HepG2 (cell line): ENCODE measurements around the gene SLC13A3. TPM values are rescaled to one million over a fixed set of nuclear protein-coding genes. Genes with fewer than 3 reads are reported as not detected.

Source experiments
- CCAR2 ChIP-seq: fragments of 200-400 bp; formaldehyde crosslinking; optimal IDR thresholded peaks from 2 replicates; pipeline ENCODE3; 2018; ENCODE audit warnings: low read depth, mild to moderate bottlenecking, low read length, moderate library complexity
- CCDC6 ChIP-seq: sonication (generic); formaldehyde crosslinking; IDR thresholded peaks from 2 replicates; pipeline ENCODE4 v1.8.1; 2022; ENCODE audit warnings: mild to moderate bottlenecking, missing genetic modification reagents, moderate library complexity
- FOSL2 ChIP-seq: sonication (generic); formaldehyde crosslinking; IDR thresholded peaks from 2 replicates; pipeline ENCODE4 v1.4.0; 2020; ENCODE audit warnings: missing genetic modification reagents
- FOXP1 ChIP-seq, 2 experiments: fragments of 450-650 bp in 1 of 2; IDR thresholded peaks; 2 replicates each; pipeline ENCODE4 v1.6.1; 2017 to 2018; ENCODE audit warnings: antibody characterized with exemption in 1 of 2
- JUN ChIP-seq: sonication (generic); formaldehyde crosslinking; IDR thresholded peaks from 2 replicates; pipeline ENCODE4 v1.4.0; 2020; ENCODE audit warnings: mild to moderate bottlenecking, missing genetic modification reagents
- MAZ ChIP-seq, 2 experiments: sonication (generic) in 1 of 2; formaldehyde crosslinking in 1 of 2; IDR thresholded peaks; 2 replicates each; pipeline versions ENCODE4 v1.5.0 to v1.6.1; 2012 to 2020; ENCODE audit warnings: low read depth in 2 of 2, mild to moderate bottlenecking in 2 of 2, borderline replicate concordance in 1 of 2, improper control_type of control experiment in 1 of 2, low read length in 1 of 2, missing genetic modification reagents in 1 of 2, moderate library complexity in 1 of 2
- MIER2 ChIP-seq: IDR thresholded peaks from 2 replicates; pipeline ENCODE4 v1.6.1; 2016; ENCODE audit warnings: missing biosample characterization, missing genetic modification reagents
- PAF1 ChIP-seq: IDR thresholded peaks from 2 replicates; pipeline ENCODE4 v1.6.1; 2016; ENCODE audit warnings: missing genetic modification reagents, missing compliant biosample characterization
- PREB ChIP-seq: sonication (generic); formaldehyde crosslinking; IDR thresholded peaks from 2 replicates; pipeline ENCODE4 v1.4.0; 2020; ENCODE audit warnings: missing genetic modification reagents
- ZBTB2 ChIP-seq: sonication (generic); formaldehyde crosslinking; IDR thresholded peaks from 2 replicates; pipeline ENCODE4 v1.8.0; 2022; ENCODE audit warnings: low read depth, missing genetic modification reagents
- ZKSCAN8 ChIP-seq: IDR thresholded peaks from 2 replicates; pipeline ENCODE4 v1.6.1; 2016; ENCODE audit warnings: borderline replicate concordance, missing genetic modification reagents, missing compliant biosample characterization
- ZNF281 ChIP-seq: sonication (generic); formaldehyde crosslinking; IDR thresholded peaks from 2 replicates; pipeline ENCODE4 v1.4.0; 2020; ENCODE audit warnings: missing genetic modification reagents, borderline replicate concordance
- ZNF343 ChIP-seq: sonication (generic); formaldehyde crosslinking; IDR thresholded peaks from 2 replicates; pipeline ENCODE4 v1.4.0; 2020; ENCODE audit warnings: mild to moderate bottlenecking, missing genetic modification reagents
- ZNF770 ChIP-seq: sonication (generic); formaldehyde crosslinking; IDR thresholded peaks from 2 replicates; pipeline ENCODE4 v1.5.0; 2020; ENCODE audit warnings: mild to moderate bottlenecking, missing genetic modification reagents
- polyA plus RNA-seq, 8 experiments: library from polyadenylated mRNA; depleted of rRNA in 3 of 8; stranded (reverse) in 7 of 8; unstranded in 1 of 8; fragments of >200 nt; fragmentation: Illumina TruSeq in 4 of 8; extraction: Trizol in 4 of 8; gene quantifications; 2 replicates each; pipeline versions ENCODE4 v1.2.1 to v1.2.3, GENCODE V29; 2011 to 2016; ENCODE audit warnings: low read depth in 4 of 8, missing spikeins in 1 of 8, mixed read lengths in 1 of 8; ENCODE audit not compliant: insufficient read depth in 1 of 8
- total RNA-seq, 5 experiments: library from RNA; depleted of rRNA; stranded (reverse); fragments of >200 nt; fragmentation: Illumina TruSeq; extraction: Trizol; gene quantifications; 2 replicates each; pipeline ENCODE4 v1.2.3, GENCODE V29; 2016; ENCODE audit warnings: low read depth in 1 of 5
- TF ChIP-seq, protein P1 (sequence below): sonication (generic); formaldehyde crosslinking; conservative IDR thresholded peaks from 2 replicates; pipeline ENCODE4 v1.4.0; 2020; ENCODE audit warnings: missing genetic modification reagents

The SLC13A3 gene
- total and polyA plus RNA-seq, 2 of the 13 experiments (the other 11 are each of a cell fraction or from before 2014, with no cell fraction given) = 66.5 to 76.0 TPM

- TF ChIP-seq, protein P1, sequence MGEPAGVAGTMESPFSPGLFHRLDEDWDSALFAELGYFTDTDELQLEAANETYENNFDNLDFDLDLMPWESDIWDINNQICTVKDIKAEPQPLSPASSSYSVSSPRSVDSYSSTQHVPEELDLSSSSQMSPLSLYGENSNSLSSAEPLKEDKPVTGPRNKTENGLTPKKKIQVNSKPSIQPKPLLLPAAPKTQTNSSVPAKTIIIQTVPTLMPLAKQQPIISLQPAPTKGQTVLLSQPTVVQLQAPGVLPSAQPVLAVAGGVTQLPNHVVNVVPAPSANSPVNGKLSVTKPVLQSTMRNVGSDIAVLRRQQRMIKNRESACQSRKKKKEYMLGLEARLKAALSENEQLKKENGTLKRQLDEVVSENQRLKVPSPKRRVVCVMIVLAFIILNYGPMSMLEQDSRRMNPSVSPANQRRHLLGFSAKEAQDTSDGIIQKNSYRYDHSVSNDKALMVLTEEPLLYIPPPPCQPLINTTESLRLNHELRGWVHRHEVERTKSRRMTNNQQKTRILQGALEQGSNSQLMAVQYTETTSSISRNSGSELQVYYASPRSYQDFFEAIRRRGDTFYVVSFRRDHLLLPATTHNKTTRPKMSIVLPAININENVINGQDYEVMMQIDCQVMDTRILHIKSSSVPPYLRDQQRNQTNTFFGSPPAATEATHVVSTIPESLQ (CRISPR knock-in tag) = 0 out of 2 replicates have a peak, but pooled peaks have one; percentile 50
- TF ChIP-seq FOXP1 (IDR thresholded peaks at IDR 0.05) = no peak
- TF ChIP-seq FOXP1 (CRISPR knock-in tag; IDR thresholded peaks at IDR 0.05) = no peak
- TF ChIP-seq PREB (CRISPR knock-in tag) = peak; percentile 17; the same call in 1 of the 2 replicates
- no peak for TF ChIP-seq ZNF281 (CRISPR knock-in tag)
- TF ChIP-seq CCDC6 = no peak
- peak; percentile 85 for TF ChIP-seq ZNF770 (CRISPR knock-in tag)
- no peak for TF ChIP-seq PAF1 (CRISPR knock-in tag)
- TF ChIP-seq MIER2 = no peak
- TF ChIP-seq ZNF343 (CRISPR knock-in tag) = peak; percentile 89
- no peak for TF ChIP-seq JUN (CRISPR knock-in tag)
- TF ChIP-seq CCAR2 = peak; percentile 12
- TF ChIP-seq FOSL2 (CRISPR knock-in tag) = peak; percentile 42; the same call in 1 of the 2 replicates
- no peak; the same call in 1 of the 2 replicates for TF ChIP-seq MAZ (IDR thresholded peaks at IDR 0.05; ENCODE audit: borderline replicate concordance, low read depth, low read length)
- TF ChIP-seq MAZ (CRISPR knock-in tag; IDR thresholded peaks at IDR 0.05; ENCODE audit: low read depth) = no peak; the same call in none of the 2 replicates
- TF ChIP-seq ZKSCAN8 = peak; percentile 33; the same call in 1 of the 2 replicates
- TF ChIP-seq ZBTB2 = no peak
Measured at GRCh38 chr20:46689082-46689753, 38.0 kb upstream of the SLC13A3 start, which contains the start of gene TP53RK (continued).
